ENCODE results near the gene HPX.

- no peak for TF ChIP-seq POLR2A (IDR thresholded peaks at IDR 0.05)
- TF ChIP-seq, protein P1, sequence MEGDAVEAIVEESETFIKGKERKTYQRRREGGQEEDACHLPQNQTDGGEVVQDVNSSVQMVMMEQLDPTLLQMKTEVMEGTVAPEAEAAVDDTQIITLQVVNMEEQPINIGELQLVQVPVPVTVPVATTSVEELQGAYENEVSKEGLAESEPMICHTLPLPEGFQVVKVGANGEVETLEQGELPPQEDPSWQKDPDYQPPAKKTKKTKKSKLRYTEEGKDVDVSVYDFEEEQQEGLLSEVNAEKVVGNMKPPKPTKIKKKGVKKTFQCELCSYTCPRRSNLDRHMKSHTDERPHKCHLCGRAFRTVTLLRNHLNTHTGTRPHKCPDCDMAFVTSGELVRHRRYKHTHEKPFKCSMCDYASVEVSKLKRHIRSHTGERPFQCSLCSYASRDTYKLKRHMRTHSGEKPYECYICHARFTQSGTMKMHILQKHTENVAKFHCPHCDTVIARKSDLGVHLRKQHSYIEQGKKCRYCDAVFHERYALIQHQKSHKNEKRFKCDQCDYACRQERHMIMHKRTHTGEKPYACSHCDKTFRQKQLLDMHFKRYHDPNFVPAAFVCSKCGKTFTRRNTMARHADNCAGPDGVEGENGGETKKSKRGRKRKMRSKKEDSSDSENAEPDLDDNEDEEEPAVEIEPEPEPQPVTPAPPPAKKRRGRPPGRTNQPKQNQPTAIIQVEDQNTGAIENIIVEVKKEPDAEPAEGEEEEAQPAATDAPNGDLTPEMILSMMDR (IDR thresholded peaks at IDR 0.05): no peak
These were observed 15.7 kb upstream of the HPX start for GRCh38 chr11:6456361-6457073.
